Measurements from ENCODE around the gene CLCN6. TPM values are rescaled to one million over a fixed set of nuclear protein-coding genes. Genes with fewer than 3 reads are reported as not detected.

CLCN6 gene
- total RNA-seq, 1 donor from 2014 or later, result 56.3 TPM

DNA sequence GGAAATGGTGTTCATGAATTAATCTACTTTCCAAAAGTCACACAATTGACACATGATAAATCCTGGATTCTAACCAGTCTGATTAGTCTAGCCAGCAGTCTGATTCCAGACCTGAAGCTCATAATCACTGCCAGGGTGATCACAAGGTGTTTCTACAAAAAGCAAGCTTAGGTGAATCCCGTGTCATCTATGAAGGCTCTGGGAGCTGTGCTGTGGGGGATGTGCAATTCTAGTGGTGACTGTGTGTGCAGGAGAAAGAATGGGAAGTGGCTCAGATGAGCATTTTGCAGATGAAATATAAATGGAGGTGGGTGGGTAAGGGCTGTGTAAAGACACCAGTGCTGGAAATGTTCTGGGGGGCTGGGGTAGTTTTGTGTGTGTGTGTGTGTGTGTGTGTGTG lies 54.6 kb downstream of the CLCN6 start:
- peaks cover 89% of the 10 kb centered on the region for H3K27me3 Mint-ChIP-seq (ENCODE audit: low read depth)
- no peaks in the 10 kb centered on the region for H3K36me3 Mint-ChIP-seq (ENCODE audit: low read depth)
- no peak for DNase-seq (ENCODE audit: low read depth, low spot score)
- no peak for TF ChIP-seq CTCF (conservative IDR thresholded peaks at IDR 0.05)
- no peak overlapping the region for H3K27ac Mint-ChIP-seq (ENCODE audit: unreplicated experiment)
- H3K4me1 Mint-ChIP-seq, result no peaks in the 10 kb centered on the region
- H3K4me3 Mint-ChIP-seq, result no peak overlapping the region
- H3K9me3 Mint-ChIP-seq, result no peaks in the 10 kb centered on the region

- peaks cover 82% of the 10 kb centered on the region for H3K27me3 Mint-ChIP-seq (ENCODE audit: low read depth)
- no peak overlapping the region for H3K27ac Mint-ChIP-seq (ENCODE audit: unreplicated experiment)
- H3K4me3 Mint-ChIP-seq, result no peak overlapping the region
- no peak for TF ChIP-seq CTCF (conservative IDR thresholded peaks at IDR 0.05)
- DNase-seq (ENCODE audit: low read depth, low spot score), result no peak
- no peaks in the 10 kb centered on the region for H3K9me3 Mint-ChIP-seq
- H3K4me1 Mint-ChIP-seq, result no peaks in the 10 kb centered on the region
- H3K36me3 Mint-ChIP-seq (ENCODE audit: low read depth), result no peaks in the 10 kb centered on the region
Observed at GRCh38 chr1:11862890-11863289, 56.9 kb downstream of the CLCN6 start.

DNA sequence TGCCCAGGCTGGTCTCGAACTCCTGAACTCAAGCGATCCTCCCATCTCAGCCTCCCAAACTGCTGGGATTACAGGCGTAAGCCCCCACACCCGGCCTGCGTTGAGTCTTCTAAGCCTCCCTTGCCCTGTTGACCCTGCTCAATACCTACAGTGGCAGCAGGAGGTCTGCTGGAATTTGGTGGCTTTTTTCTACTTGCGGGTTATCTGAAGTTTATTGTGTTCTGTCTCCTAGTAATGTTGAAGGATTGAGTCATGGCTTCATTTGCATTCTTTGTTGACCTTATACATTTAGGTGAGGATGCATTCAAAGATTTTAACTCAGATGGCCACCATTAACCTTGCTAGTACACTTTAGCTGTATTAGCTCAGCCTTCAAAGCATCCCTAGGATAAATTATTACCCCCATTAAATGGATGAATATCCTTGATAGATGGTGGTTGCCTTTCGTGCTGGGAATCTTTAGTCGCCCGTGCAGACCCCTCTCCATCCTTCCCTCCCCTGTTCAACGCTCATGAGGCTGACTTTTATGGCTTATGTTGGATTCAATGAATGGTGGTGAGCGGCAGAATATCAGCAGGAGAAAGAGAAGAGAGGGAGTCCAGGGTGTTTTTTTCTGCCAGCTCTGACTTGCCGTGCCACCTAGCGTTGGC lies 62.5 kb downstream of the CLCN6 start:
- no peak for TF ChIP-seq CTCF (conservative IDR thresholded peaks at IDR 0.05)
- peaks cover 62% of the 10 kb centered on the region for H3K27me3 Mint-ChIP-seq (ENCODE audit: low read depth)
- no peak for DNase-seq (ENCODE audit: low read depth, low spot score)
- H3K4me1 Mint-ChIP-seq, result no peaks in the 10 kb centered on the region
- no peak overlapping the region for H3K4me3 Mint-ChIP-seq
- no peaks in the 10 kb centered on the region for H3K36me3 Mint-ChIP-seq (ENCODE audit: low read depth)
- H3K9me3 Mint-ChIP-seq, result no peaks in the 10 kb centered on the region
- H3K27ac Mint-ChIP-seq (ENCODE audit: unreplicated experiment), result no peak overlapping the region

DNA sequence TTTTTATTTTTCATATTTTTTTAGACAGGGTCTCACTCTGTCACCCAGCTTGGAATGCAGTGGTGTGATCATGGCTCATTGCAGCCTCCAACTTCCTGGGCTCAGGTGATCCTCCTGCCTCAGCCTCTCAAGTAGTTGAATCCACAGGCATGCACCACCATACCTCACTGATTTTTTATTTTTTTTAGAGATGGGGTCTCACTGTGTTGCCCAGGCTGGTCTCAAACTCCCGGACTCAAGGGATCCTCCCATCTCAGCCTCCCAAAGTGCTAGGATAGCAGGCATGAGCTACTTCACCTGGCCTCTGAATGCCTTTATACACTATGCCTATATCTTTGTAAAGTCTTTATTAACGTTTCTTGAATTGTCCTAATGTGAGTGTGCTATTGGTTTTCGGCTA lies 63.1 kb downstream of the CLCN6 start:
- Mint-ChIP-seq H3K4me1 (no peaks in the 10 kb centered on the region), H3K9me3 (no peaks in the 10 kb centered on the region), H3K27ac (ENCODE audit: unreplicated experiment) (no peak overlapping the region), H3K4me3 (no peak overlapping the region), H3K27me3 (ENCODE audit: low read depth) (peaks cover 59% of the 10 kb centered on the region), H3K36me3 (ENCODE audit: low read depth) (no peaks in the 10 kb centered on the region)
- DNase-seq (ENCODE audit: low read depth, low spot score), result no peak
- no peak for TF ChIP-seq CTCF (conservative IDR thresholded peaks at IDR 0.05)

- no peak for DNase-seq (ENCODE audit: low read depth, low spot score)
- Mint-ChIP-seq H3K27ac (ENCODE audit: unreplicated experiment) (no peak overlapping the region), H3K4me3 (no peak overlapping the region), H3K9me3 (no peaks in the 10 kb centered on the region), H3K4me1 (no peaks in the 10 kb centered on the region), H3K36me3 (ENCODE audit: low read depth) (no peaks in the 10 kb centered on the region), H3K27me3 (ENCODE audit: low read depth) (peaks cover 56% of the 10 kb centered on the region)
- TF ChIP-seq CTCF (conservative IDR thresholded peaks at IDR 0.05), result no peak
Observed at GRCh38 chr1:11869650-11870207, 63.7 kb downstream of the CLCN6 start.

Measured in neural crest cell (in vitro differentiated cells).